Measurements from ENCODE around the gene AGAP3.

Gene AGAP3

GRCh38 chr7:151066273-151066974 lies 19.9 kb upstream of the AGAP3 start:
- no peak for TF ChIP-seq POLR2AphosphoS5 (IDR thresholded peaks at IDR 0.05; ENCODE audit: low read depth, low read length)
- no peak for TF ChIP-seq REST (IDR thresholded peaks at IDR 0.05; ENCODE audit: insufficient read depth in 1 of 2, low read depth in 2 of 2, low read length in 2 of 2)
- no peak for TF ChIP-seq SIN3A (IDR thresholded peaks at IDR 0.05; ENCODE audit: borderline replicate concordance, insufficient read depth, low read length)
- TF ChIP-seq FOXP2 (optimal IDR thresholded peaks at IDR 0.05; ENCODE audit: borderline replicate concordance, extremely low read depth, extremely low read length, insufficient read depth): no peak
- no peak for TF ChIP-seq TAF1 (IDR thresholded peaks at IDR 0.05; ENCODE audit: borderline replicate concordance, insufficient read depth, low read length)

DNA sequence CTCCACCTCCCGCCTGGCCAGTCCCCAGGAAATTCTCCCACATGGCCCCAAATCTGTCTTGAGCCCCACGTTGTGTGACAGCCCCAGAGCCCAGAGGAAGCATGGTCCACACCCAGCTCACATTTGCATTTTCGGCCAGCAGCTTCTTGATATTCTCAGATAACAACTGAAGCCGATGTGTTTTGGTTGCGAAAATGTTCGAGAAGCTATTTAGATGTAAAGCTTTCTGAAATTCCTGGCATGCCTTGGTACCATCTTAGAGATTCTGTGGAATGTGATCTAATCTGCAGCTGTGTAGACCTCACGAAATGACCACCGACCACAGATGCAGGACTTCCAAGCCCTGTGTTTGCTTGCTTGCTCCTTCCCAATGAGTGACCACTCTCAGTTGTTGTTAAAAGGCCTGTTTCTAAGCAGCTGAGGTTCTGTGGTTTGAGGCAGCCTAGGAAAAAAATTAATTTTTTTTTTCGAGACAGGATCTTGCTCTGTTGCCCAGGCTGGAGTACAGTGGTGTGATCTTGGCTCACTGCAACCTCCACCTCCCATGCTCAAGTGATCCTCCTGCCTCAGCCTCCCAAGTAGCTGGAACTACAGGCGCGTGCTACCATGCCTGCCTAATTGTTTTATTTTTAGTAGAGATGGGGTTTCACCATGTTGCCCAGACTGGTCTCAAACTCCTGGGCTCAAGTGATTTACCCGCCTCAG lies 18.1 kb upstream of the AGAP3 start:
- TF ChIP-seq POLR2AphosphoS5 (IDR thresholded peaks at IDR 0.05; ENCODE audit: low read depth, low read length) (no peak), REST (IDR thresholded peaks at IDR 0.05; ENCODE audit: insufficient read depth in 1 of 2, low read depth in 2 of 2, low read length in 2 of 2) (no peak), TAF1 (IDR thresholded peaks at IDR 0.05; ENCODE audit: borderline replicate concordance, insufficient read depth, low read length) (no peak), FOXP2 (optimal IDR thresholded peaks at IDR 0.05; ENCODE audit: borderline replicate concordance, extremely low read depth, extremely low read length, insufficient read depth) (no peak), SIN3A (IDR thresholded peaks at IDR 0.05; ENCODE audit: borderline replicate concordance, insufficient read depth, low read length) (no peak)

DNA sequence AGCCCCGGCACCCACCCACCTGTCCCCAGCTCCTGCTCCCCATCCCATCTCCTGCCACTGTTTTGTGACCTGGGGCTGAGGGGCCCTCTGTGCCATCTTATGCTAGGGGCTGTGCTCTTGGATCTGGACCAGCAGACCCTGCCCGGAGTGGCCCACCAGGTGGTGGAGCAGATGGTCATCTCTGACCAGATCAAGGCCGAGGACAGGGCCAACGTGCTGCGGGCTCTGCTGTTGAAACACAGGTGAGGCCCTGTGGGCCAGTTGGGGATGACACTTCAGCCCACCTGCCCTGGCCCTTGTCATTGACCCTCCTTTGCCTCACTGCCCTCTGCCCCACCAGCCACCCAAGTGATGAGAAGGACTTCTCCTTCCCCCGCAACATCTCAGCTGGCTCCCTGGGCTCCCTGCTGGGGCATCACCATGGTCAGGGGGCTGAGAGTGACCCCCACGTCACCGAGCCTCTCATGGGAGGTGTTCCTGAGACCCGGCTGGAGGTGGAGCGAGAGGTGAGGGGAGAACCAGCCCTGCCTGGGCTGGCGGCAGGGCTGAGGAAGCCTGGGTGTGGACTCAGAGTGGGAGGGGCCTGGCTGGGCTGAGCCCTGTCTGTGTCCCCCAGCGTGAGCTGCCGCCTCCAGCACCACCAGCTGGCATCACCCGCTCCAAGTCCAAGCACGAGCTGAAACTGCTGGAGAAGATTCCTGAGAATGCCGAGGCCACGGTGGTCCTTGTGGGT lies 16.3 kb upstream of the AGAP3 start:
- TF ChIP-seq POLR2AphosphoS5 (IDR thresholded peaks at IDR 0.05; ENCODE audit: low read depth, low read length) (no peak), SIN3A (IDR thresholded peaks at IDR 0.05; ENCODE audit: borderline replicate concordance, insufficient read depth, low read length) (no peak), TAF1 (IDR thresholded peaks at IDR 0.05; ENCODE audit: borderline replicate concordance, insufficient read depth, low read length) (no peak), REST (IDR thresholded peaks at IDR 0.05; ENCODE audit: insufficient read depth in 1 of 2, low read depth in 2 of 2, low read length in 2 of 2) (no peak), FOXP2 (optimal IDR thresholded peaks at IDR 0.05; ENCODE audit: borderline replicate concordance, extremely low read depth, extremely low read length, insufficient read depth) (no peak)

GRCh38 chr7:151070574-151070960 lies 15.7 kb upstream of the AGAP3 start:
- no peak for TF ChIP-seq REST (IDR thresholded peaks at IDR 0.05; ENCODE audit: insufficient read depth in 1 of 2, low read depth in 2 of 2, low read length in 2 of 2)
- TF ChIP-seq FOXP2 (optimal IDR thresholded peaks at IDR 0.05; ENCODE audit: borderline replicate concordance, extremely low read depth, extremely low read length, insufficient read depth): no peak
- no peak for TF ChIP-seq TAF1 (IDR thresholded peaks at IDR 0.05; ENCODE audit: borderline replicate concordance, insufficient read depth, low read length)
- no peak for TF ChIP-seq POLR2AphosphoS5 (IDR thresholded peaks at IDR 0.05; ENCODE audit: low read depth, low read length)
- no peak for TF ChIP-seq SIN3A (IDR thresholded peaks at IDR 0.05; ENCODE audit: borderline replicate concordance, insufficient read depth, low read length)

Data from PFSK-1 (cell line).